ENCODE results near the gene PERM1. TPM values are rescaled to one million over a fixed set of nuclear protein-coding genes. Genes with fewer than 3 reads are reported as not detected.
"Not testable (repeated sequence)": the region's sequence is repeated elsewhere in the genome, so short reads cannot be mapped to it uniquely, and the experiment has no call there.

PERM1 gene
- total RNA-seq, 2 donors from 2014 or later: 0.14 TPM; not detected in 1

- DNase-seq (peak; percentile 76 to 85), ATAC-seq (peak; percentile 77)
- intact Hi-C loops (cut with DNase I, micrococcal nuclease): no loop called here
Observed at GRCh38 chr1:1019122-1019999, 37.5 kb upstream of the PERM1 start.

- DNase-seq; ATAC-seq; intact Hi-C loops (cut with DNase I, micrococcal nuclease): not testable (repeated sequence)
Observed at GRCh38 chr1:1018321-1018685, 36.4 kb upstream of the PERM1 start.

- DNase-seq; intact Hi-C loops (cut with DNase I, micrococcal nuclease); ATAC-seq: not testable (repeated sequence)
Observed at GRCh38 chr1:1017397-1018320, 35.8 kb upstream of the PERM1 start.

- intact Hi-C loops (cut with DNase I, micrococcal nuclease): no loop called here
- ATAC-seq: no peak
- peak in 1 of 2 donors; percentile 38 for DNase-seq
Observed at GRCh38 chr1:1014799-1015681, 33.1 kb upstream of the PERM1 start.

- no peak for ATAC-seq
- intact Hi-C loops (cut with DNase I, micrococcal nuclease): no loop called here
- peak in 1 of 2 donors; percentile 39 for DNase-seq
Observed at GRCh38 chr1:1013922-1014648, 32.2 kb upstream of the PERM1 start.

- peak; percentile 89 to 96 for DNase-seq
- intact Hi-C loops (cut with DNase I, micrococcal nuclease): no loop called here
- peak; percentile 91 for ATAC-seq
Observed at GRCh38 chr1:1013105-1013921, 31.4 kb upstream of the PERM1 start, which contains the start of gene ISG15. Gene ISG15, plus strand, starts transcription at chr1:1013497. Its CDS starts 77 bp downstream, at chr1:1013574.

- ATAC-seq (peak; percentile 5), DNase-seq (peak; percentile 12 to 19)
Observed at GRCh38 chr1:1012736-1013104, 30.8 kb upstream of the PERM1 start.

GRCh38 chr1:1011396-1011949 lies 29.6 kb upstream of the PERM1 start:
- ATAC-seq (no peak), DNase-seq (no peak)
- intact Hi-C loops (cut with DNase I, micrococcal nuclease): no loop called here

More at GRCh38 chr1:1012736-1013104, 30.8 kb upstream of the PERM1 start:
- intact Hi-C loops (cut with DNase I, micrococcal nuclease): not testable (repeated sequence)

GRCh38 chr1:1010131-1010530 lies 28.2 kb upstream of the PERM1 start:
- intact Hi-C loops (cut with DNase I, micrococcal nuclease); ATAC-seq; DNase-seq: not testable (repeated sequence)

GRCh38 chr1:1006305-1007159 lies 24.6 kb upstream of the PERM1 start:
- DNase-seq (peak; percentile 80 to 87), ATAC-seq (peak; percentile 86)
- intact Hi-C loops (cut with DNase I, micrococcal nuclease): no loop called here

GRCh38 chr1:1005774-1006304 lies 23.9 kb upstream of the PERM1 start:
- ATAC-seq (peak; percentile 1), DNase-seq (peak in 1 of 2 donors; percentile 28)
- intact Hi-C loops (cut with DNase I, micrococcal nuclease): no loop called here

GRCh38 chr1:1004780-1005697 lies 23.1 kb upstream of the PERM1 start:
- ATAC-seq: peak; percentile 49

GRCh38 chr1:1004420-1004779 lies 22.5 kb upstream of the PERM1 start:
- ATAC-seq: no peak
- intact Hi-C loops (cut with DNase I, micrococcal nuclease): no loop called here
- DNase-seq: peak; percentile 6 to 26

More at GRCh38 chr1:1004780-1005697, 23.1 kb upstream of the PERM1 start:
- intact Hi-C loops (cut with DNase I, micrococcal nuclease): no loop called here
- DNase-seq: peak; percentile 51 to 55

GRCh38 chr1:1003618-1004419 lies 21.9 kb upstream of the PERM1 start:
- DNase-seq (peak; percentile 9 to 24), ATAC-seq (no peak)
- intact Hi-C loops (cut with DNase I, micrococcal nuclease): no loop called here

Data from left colon (tissue), 2 donors.